ENCODE measurements around the gene TCHH. TPM values are rescaled to one million over a fixed set of nuclear protein-coding genes. Genes with fewer than 3 reads are reported as not detected.

Gene TCHH
- total and polyA plus RNA-seq, 2 donors (not counting 3 experiments of a cell fraction or from before 2014, with no cell fraction given): not detected

- BruUV-seq (replicated peaks): no TSS peak
- intact Hi-C loops (cut with micrococcal nuclease): no loop called here
- Histone ChIP-seq H4K20me1 (replicated peaks; ENCODE audit: control insufficient read depth, extremely low read depth, insufficient read depth, low read length) (no peaks in the 10 kb centered on the region), H3K4me3 (replicated peaks in 1 of 3; ENCODE audit: insufficient read depth in 1 of 3, low read depth in 1 of 3, low read length in 3 of 3) (no peak overlapping the region), H3K27me3 (ENCODE audit: control insufficient read depth in 2 of 2, insufficient read depth in 2 of 2, low read length in 2 of 2) (peaks cover 0 to 4% of the 10 kb centered on the region in 2 experiments), H3K27ac (ENCODE audit: insufficient read depth, low read depth, low read length) (no peak overlapping the region), H3K9ac (replicated peaks; ENCODE audit: extremely low read depth, insufficient read depth, low read length) (no peak overlapping the region), H2AFZ (ENCODE audit: low read depth, low read length) (no peak overlapping the region), H3K4me2 (ENCODE audit: insufficient read depth, low read length) (no peak overlapping the region), H3K36me3 (ENCODE audit: control insufficient read depth in 2 of 2, extremely low read depth in 1 of 2, insufficient read depth in 2 of 2, low read length in 2 of 2) (no peaks in the 10 kb centered on the region), H3K79me2 (ENCODE audit: control insufficient read depth, insufficient read depth, low read length) (no peaks in the 10 kb centered on the region), H3K9me1 (replicated peaks; ENCODE audit: control insufficient read depth, extremely low read depth, insufficient read depth, low read length) (no peaks in the 10 kb centered on the region), H3K4me1 (ENCODE audit: control insufficient read depth, extremely low read depth, insufficient read depth, low read length) (no peaks in the 10 kb centered on the region), H3K9me3 (replicated peaks; ENCODE audit: control insufficient read depth, insufficient read depth, low read length) (no peaks in the 10 kb centered on the region)
- FAIRE-seq (no peak), DNase-seq (ENCODE audit: low read depth, low spot score) (no peak)
- dilution Hi-C loops (cut with MboI; ENCODE audit: extremely low pct_ligation_motif_present, low sequenced_read_pairs): no loop called here
- CTCF ChIA-PET: interaction anchor here (1.4 kb wide), 1 partner anchor 33 kb away, joined by 3 read pairs; no protein-coding TSS in a partner anchor
- POLR2A ChIA-PET: no interaction called here
- no peak for TF ChIP-seq EZH2 (IDR thresholded peaks at IDR 0.05; ENCODE audit: borderline replicate concordance, low read depth, low read length, severe bottlenecking)
- TF ChIP-seq MAX (IDR thresholded peaks at IDR 0.05; ENCODE audit: insufficient read depth, insufficient read length): no peak
- no peak for TF ChIP-seq MYC (IDR thresholded peaks at IDR 0.05; ENCODE audit: low read depth, low read length)
- TF ChIP-seq FOS (IDR thresholded peaks at IDR 0.05; ENCODE audit: borderline replicate concordance, insufficient read depth, low read length): no peak
- TF ChIP-seq GATA2 (IDR thresholded peaks at IDR 0.05; ENCODE audit: insufficient read depth, insufficient read length, low read depth, low read length): no peak
- TF ChIP-seq, protein P1, sequence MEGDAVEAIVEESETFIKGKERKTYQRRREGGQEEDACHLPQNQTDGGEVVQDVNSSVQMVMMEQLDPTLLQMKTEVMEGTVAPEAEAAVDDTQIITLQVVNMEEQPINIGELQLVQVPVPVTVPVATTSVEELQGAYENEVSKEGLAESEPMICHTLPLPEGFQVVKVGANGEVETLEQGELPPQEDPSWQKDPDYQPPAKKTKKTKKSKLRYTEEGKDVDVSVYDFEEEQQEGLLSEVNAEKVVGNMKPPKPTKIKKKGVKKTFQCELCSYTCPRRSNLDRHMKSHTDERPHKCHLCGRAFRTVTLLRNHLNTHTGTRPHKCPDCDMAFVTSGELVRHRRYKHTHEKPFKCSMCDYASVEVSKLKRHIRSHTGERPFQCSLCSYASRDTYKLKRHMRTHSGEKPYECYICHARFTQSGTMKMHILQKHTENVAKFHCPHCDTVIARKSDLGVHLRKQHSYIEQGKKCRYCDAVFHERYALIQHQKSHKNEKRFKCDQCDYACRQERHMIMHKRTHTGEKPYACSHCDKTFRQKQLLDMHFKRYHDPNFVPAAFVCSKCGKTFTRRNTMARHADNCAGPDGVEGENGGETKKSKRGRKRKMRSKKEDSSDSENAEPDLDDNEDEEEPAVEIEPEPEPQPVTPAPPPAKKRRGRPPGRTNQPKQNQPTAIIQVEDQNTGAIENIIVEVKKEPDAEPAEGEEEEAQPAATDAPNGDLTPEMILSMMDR (IDR thresholded peaks at IDR 0.05; ENCODE audit: extremely low read depth in 1 of 2, insufficient read depth in 1 of 2, low read depth in 1 of 2, low read length in 2 of 2): no peak
- no peak for TF ChIP-seq POLR2A (IDR thresholded peaks at IDR 0.05; ENCODE audit: low read depth, low read length)
- TF ChIP-seq JUN (IDR thresholded peaks at IDR 0.05; ENCODE audit: borderline replicate concordance, insufficient read depth, insufficient read length, low read depth): no peak
- no peak for TF ChIP-seq POLR2AphosphoS5 (IDR thresholded peaks at IDR 0.05; ENCODE audit: insufficient read depth, low read depth, low read length)
Observed at GRCh38 chr1:152086760-152087159, 28.5 kb downstream of the TCHH start.
